ENCODE results near the gene MYH9. TPM values are rescaled to one million over a fixed set of nuclear protein-coding genes. Genes with fewer than 3 reads are reported as not detected.
A peak's percentile ranks its signal among the peaks of the same experiment; 100 is the strongest.

MYH9 gene
- polyA plus RNA-seq = 7.1 and 8.1 TPM in 2 replicates
- polyA minus RNA-seq = 33.8 and 36.3 TPM in 2 replicates

GRCh38 chr22:36387959-36388726 lies at the start of gene MYH9:
Gene MYH9, minus strand, starts transcription at chr22:36387967. Its CDS starts 38,731 bp downstream, at chr22:36349236.
- Histone ChIP-seq H3K9me2 (ENCODE audit: insufficient read depth, low read length) (no peaks in the 10 kb centered on the region), H4K20me1 (ENCODE audit: insufficient read depth) (no peaks in the 10 kb centered on the region), H3K27ac (ENCODE audit: low read length) (peak within 1 kb of the TSS; percentile 81), H3K79me2 (replicated peaks; ENCODE audit: insufficient read depth, low read length) (peaks cover 36% of the 10 kb centered on the region), H3K4me3 (ENCODE audit: low read length) (peak within 1 kb of the TSS; percentile 89), H3K36me3 (ENCODE audit: insufficient read depth, low read length) (no peaks in the 10 kb centered on the region), H3F3A (ENCODE audit: insufficient read depth, low read length, poor library complexity, severe bottlenecking) (no peaks in the 10 kb centered on the region), H2AFZ (ENCODE audit: low read depth, low read length) (peak within 1 kb of the TSS; percentile 75), H3K9me3 (ENCODE audit: low read length) (no peaks in the 10 kb centered on the region), H3K27me3 (ENCODE audit: insufficient read depth, low read depth, low read length) (no peaks in the 10 kb centered on the region), H3K9ac (ENCODE audit: low read length) (peak within 1 kb of the TSS; percentile 80), H3K4me2 (ENCODE audit: low read length) (peak within 1 kb of the TSS; percentile 77)
- TF ChIP-seq CTCF (IDR thresholded peaks at IDR 0.05; ENCODE audit: poor library complexity, severe bottlenecking) (no peak), REST (IDR thresholded peaks at IDR 0.05; ENCODE audit: borderline replicate concordance) (no peak), MXI1 (conservative IDR thresholded peaks at IDR 0.05; ENCODE audit: poor library complexity, severe bottlenecking) (no peak), TAF1 (IDR thresholded peaks at IDR 0.05; ENCODE audit: low read depth) (peak; percentile 58), RAD21 (conservative IDR thresholded peaks at IDR 0.05) (no peak), EP300 (conservative IDR thresholded peaks at IDR 0.05; ENCODE audit: poor library complexity, severe bottlenecking) (peak; percentile 36), EZH2 (IDR thresholded peaks at IDR 0.05; ENCODE audit: borderline replicate concordance, insufficient read depth, low read length, poor library complexity, severe bottlenecking) (no peak), SMC3 (conservative IDR thresholded peaks at IDR 0.05; ENCODE audit: poor library complexity) (peak; percentile 15)

- H3K4me2 ChIP-seq (ENCODE audit: low read length) = no peak overlapping the region
- no peak for TF ChIP-seq RAD21 (conservative IDR thresholded peaks at IDR 0.05)
- no peak for TF ChIP-seq MXI1 (conservative IDR thresholded peaks at IDR 0.05; ENCODE audit: poor library complexity, severe bottlenecking)
- no peak for TF ChIP-seq TAF1 (IDR thresholded peaks at IDR 0.05; ENCODE audit: low read depth)
- TF ChIP-seq EP300 (conservative IDR thresholded peaks at IDR 0.05; ENCODE audit: poor library complexity, severe bottlenecking) = no peak
- TF ChIP-seq REST (IDR thresholded peaks at IDR 0.05; ENCODE audit: borderline replicate concordance) = no peak
- no peak for TF ChIP-seq SMC3 (conservative IDR thresholded peaks at IDR 0.05; ENCODE audit: poor library complexity)
- TF ChIP-seq POLR2AphosphoS5 (IDR thresholded peaks at IDR 0.05) = no peak
- TF ChIP-seq EZH2 (IDR thresholded peaks at IDR 0.05; ENCODE audit: borderline replicate concordance, insufficient read depth, low read length, poor library complexity, severe bottlenecking) = no peak
- no peak for TF ChIP-seq CTCF (IDR thresholded peaks at IDR 0.05; ENCODE audit: poor library complexity, severe bottlenecking)
Measured at GRCh38 chr22:36435516-36436415, 48.0 kb upstream of the MYH9 start.

More at GRCh38 chr22:36435516-36436415, 48.0 kb upstream of the MYH9 start:
- Histone ChIP-seq H3K4me3 (ENCODE audit: low read length) (no peak overlapping the region), H3F3A (ENCODE audit: insufficient read depth, low read length, poor library complexity, severe bottlenecking) (no peaks in the 10 kb centered on the region), H2AFZ (ENCODE audit: low read depth, low read length) (no peak overlapping the region), H3K9ac (ENCODE audit: low read length) (no peak overlapping the region), H3K9me2 (ENCODE audit: insufficient read depth, low read length) (no peaks in the 10 kb centered on the region), H3K27ac (ENCODE audit: low read length) (no peak overlapping the region), H3K27me3 (ENCODE audit: insufficient read depth, low read depth, low read length) (no peaks in the 10 kb centered on the region), H3K79me2 (replicated peaks; ENCODE audit: insufficient read depth, low read length) (no peaks in the 10 kb centered on the region), H3K9me3 (ENCODE audit: low read length) (no peaks in the 10 kb centered on the region), H3K36me3 (ENCODE audit: insufficient read depth, low read length) (no peaks in the 10 kb centered on the region), H4K20me1 (ENCODE audit: insufficient read depth) (no peaks in the 10 kb centered on the region)
